ENCODE measurements around the gene HSPA1B.
"Not testable (repeated sequence)": the region's sequence is repeated elsewhere in the genome, so short reads cannot be mapped to it uniquely, and the experiment has no call there.

Gene HSPA1B

DNA sequence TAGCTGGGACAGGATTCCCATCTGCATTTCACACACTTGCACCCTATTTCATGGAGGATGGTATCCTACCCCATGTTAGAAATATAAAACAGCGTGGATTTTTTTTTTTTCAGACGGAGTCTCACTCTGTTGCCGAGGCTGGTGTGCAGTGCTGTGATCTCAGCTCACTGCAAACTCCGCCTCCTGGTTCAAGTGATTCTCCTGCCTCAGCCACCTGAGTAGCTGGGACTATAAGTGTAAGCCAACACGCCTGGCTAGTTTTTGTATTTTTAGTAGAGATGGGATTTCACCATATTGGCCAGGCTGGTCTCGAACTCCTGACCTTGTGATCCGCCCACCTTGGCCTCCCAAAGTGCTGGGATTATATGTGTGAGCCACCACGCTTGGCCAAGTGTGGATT is 30.2 kb downstream of the HSPA1B start:
- not testable (repeated sequence) for DNase-seq (ENCODE audit: low read depth in 2 of 2, low spot score in 1 of 2)

DNA sequence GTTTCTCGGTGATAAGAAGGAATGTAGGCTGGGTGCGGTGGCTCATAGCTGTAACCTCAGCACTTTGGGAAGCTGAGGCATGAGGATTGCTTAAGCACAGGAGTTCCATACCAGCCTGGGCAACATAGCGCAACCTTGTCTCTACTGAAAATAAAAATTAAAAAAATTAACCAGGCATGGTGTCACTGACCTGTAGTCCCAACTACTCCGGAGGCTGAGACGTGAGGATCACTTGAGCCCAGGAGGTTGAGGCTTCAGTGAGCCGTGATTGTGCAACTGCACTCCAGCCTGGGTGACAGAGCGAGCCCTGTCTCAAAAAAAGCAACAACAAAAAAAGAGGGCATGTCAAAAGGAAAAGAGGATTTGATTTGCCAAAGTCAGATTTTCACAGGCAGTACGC is 31.2 kb downstream of the HSPA1B start:
- DNase-seq (ENCODE audit: low read depth in 2 of 2, low spot score in 1 of 2) = no peak

DNA sequence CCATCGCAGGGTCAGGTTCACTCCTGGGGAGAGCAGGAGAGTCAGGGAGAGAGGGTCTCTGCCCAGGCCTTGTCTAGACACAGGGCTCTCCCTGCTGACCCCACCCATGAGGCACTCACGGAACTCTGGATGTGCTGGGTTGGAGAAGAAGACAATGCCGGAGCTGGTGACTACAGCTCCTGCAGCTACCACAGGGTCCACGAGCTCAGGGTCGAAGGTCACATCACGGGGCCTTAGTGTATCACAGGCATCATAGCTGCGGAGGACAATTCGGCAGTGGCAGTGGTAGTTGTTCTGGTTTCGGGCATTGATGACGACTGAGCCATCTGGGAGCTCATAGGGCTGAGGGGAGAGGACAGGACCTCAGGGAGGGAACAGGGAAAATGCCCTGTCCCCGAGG is 32.4 kb downstream of the HSPA1B start:
- no peak for DNase-seq (ENCODE audit: low read depth in 2 of 2, low spot score in 1 of 2)

DNA sequence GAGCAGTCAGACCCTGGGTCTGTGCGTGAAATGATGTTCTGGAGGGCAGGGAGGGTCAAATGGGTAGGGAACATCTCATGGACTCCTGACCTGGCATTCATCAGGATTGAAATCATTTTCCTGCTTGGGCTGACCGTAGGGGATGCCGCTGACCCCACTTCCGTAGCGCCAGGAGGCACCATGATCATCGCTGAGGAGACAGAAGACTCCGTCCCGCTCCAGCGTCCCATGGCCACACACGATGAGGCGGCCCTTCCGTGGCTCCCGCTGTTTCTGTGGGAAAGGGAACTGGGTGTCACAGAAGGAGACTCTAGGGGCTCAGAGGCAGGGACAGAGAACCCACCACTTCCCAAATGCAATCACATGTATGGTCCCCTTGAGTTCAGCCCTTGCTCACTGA is 32.8 kb downstream of the HSPA1B start:
- DNase-seq (ENCODE audit: low read depth in 2 of 2, low spot score in 1 of 2) = no peak

DNA sequence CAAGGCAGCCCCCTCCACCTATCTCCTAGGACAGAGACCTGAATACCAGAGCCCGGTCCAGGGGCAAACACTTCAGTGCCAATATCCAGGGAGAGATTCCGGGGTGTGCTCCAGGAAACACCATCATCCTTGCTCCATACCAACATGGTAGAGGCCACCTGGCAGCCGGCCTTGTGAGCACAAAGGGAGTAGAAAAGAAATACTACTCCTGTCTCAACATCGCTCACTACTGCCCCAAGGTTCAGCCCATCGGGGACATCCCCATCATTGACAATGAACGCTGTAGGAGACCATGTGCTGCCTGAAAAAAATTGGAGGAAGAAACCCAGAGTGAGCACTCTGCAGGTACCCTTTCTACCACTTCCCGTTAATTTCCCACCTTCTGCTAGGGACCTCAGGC is 33.6 kb downstream of the HSPA1B start:
- DNase-seq (ENCODE audit: low read depth in 2 of 2, low spot score in 1 of 2) = no peak

DNA sequence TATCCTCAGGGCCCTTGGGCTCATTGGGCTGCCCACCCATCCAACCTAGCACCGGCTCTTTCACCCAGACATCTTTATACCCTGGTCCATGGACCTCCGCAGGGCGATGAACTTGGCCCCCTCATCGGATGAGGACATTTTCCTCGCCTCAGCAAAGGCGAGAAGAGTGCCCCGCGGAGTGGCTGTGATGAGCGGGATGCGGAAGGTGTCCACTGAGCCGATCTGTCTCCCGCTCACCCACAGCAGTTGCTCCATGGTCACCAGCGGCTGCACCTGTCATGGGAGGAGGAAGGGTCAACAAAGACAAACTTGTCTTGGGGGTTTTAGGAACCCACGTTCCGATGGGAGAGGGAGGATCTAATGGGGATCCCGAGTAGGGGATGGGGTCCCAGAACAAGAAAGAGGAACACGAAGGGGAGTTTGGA is 34.4 kb downstream of the HSPA1B start:
- no peak for DNase-seq (ENCODE audit: low read depth in 2 of 2, low spot score in 1 of 2)

DNA sequence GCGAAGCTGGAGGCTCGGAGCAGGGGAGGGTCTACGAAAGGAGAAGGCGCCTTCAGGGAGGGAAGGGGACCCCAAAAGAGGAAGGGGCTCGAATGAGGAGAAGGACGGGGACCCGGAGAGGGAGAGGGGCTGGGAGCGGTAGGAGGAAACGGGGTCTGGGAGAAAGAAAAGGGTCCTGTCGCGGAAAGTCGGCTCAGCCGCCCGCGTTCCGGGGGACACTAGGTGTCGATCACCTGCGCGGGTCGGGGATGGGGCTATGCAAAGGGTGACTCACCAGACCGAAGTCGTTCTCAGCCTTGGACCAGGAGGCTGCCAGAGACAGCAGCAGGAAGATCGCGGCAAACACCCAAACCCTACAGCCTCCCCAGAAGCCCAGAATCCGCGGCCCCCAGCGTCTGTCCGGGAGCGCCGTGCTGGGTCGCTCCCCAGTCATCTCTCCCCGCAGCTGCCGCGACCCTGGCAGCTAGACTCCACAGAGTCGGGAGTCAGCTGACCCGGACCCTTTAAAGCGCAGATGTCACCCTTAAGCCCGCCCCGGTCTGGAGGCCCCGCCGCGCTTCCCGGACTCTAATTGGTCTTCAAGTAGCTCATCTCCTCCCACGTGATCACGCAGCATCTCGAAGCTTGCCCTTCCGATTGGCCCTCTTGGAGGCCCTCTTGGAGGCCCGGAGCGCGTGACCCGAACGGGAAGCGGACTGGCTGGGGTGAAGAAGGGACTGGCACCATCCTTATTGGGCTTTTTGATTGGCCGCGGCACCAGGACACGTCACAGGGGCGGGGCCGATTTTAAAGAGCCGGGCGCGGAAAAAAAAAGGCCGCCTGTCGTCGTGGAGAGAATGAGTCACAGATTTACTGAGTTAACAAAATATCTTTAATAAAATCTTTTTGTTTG is 35.1 kb downstream of the HSPA1B start, which contains the start of gene NEU1:
Gene NEU1, minus strand, starts transcription at position 478 of the 892 bp plus-strand sequence. Its CDS starts 45 bp downstream, at position 433.
- peak; percentile 95 to 99 for DNase-seq (ENCODE audit: low read depth in 2 of 2, low spot score in 1 of 2)

DNA sequence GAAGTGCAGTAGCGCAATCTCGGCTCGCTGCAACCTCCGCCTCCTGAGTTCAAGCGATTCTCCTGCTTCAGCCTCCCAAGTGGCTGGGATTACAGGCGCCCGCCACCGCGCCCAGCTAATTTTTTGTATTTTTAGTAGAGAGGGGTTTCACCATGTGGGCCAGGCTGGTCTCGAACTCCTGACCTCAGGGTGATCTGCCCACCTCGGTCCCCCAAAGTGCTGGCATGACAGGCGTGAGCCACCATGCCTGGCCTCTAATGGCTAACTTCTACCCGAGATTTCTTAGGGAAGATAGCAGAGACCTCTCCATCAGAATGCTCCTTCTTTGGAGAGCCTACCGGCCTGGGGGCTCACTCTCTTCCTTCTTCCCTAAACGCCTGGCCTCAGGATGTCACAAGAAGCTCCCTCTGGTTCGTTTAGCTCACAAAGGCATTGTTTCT is 36.6 kb downstream of the HSPA1B start:
- not testable (repeated sequence) for DNase-seq (ENCODE audit: low read depth in 2 of 2, low spot score in 1 of 2)

DNA sequence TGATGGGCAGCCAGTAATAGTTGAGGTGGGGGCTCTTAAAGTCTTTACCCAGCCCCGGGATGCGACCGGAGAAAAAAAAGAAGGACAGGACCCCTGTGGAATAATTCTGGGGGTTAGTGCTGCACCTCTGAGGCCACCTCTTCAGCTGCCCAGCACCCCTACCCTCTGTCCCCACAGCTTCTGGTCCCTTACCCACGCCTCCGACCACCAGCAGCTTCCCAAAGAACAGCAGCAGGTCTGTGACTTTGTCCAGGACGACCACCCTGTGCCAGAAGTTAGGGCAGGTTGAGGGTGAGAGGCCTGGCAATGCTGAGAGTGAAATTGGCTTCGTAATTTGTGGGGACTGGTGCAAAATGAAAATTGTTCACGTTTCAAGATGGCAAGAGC is 37.3 kb downstream of the HSPA1B start:
- no peak for DNase-seq (ENCODE audit: low read depth in 2 of 2, low spot score in 1 of 2)

DNA sequence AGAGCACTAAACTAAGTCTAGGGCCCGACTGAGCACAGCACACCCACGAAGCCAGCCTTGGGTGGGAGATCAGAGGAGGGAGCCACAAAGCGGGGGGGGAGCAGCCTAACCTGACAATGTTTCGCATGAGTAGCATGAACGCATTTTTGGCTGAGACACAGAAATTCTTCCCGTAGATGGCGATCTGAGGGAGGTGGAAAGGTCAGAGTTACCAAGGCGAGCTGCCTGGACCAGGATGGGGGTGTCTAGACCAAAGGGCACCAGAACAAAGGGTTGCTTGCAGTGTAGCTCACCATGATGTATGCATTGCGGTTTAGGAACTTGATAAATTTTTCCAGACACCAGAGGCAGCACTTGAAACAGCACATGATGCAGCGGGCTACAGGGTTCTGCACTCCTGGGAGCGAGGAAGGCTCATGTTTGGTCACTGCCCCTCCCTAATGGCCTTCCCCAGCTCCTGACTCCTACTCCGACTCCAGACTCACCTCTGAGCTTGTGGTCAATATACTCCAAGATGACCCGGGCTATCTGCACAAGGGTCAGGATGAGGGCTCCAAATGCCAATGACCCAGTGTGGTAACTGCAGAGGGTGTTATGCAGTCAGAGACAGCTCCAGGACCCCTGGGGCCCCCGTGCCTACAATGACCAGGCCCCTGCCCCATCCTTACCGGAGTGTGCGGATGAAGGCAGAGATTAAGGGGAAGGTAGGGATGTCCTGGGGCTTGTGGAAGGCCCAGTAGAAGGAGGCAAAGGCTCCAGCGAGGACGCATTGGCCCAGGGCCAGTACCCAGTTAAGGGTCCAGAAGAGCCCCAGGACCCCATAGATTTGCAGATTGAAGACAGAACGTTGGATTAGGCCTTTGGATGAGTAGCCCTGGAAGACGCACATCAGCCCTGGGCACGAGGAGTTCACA is 37.9 kb downstream of the HSPA1B start:
- DNase-seq (ENCODE audit: low read depth in 2 of 2, low spot score in 1 of 2) = no peak

DNA sequence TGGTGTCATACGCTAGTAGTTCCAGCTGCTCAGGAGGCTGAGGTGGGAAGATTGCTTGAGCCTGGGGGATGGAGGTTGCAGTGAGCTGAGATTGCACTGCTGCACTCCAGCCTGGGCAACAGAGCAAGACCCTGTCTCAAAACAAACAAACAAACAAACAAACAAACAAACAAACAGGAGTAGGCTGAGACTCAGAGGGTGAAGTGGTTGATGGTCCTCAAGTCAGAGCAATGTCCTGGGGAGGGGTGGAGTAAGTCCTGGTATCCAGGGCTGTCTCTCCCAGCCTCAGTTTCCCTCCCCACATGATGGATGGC is 41.1 kb downstream of the HSPA1B start:
- DNase-seq (ENCODE audit: low read depth in 2 of 2, low spot score in 1 of 2) = not testable (repeated sequence)

DNA sequence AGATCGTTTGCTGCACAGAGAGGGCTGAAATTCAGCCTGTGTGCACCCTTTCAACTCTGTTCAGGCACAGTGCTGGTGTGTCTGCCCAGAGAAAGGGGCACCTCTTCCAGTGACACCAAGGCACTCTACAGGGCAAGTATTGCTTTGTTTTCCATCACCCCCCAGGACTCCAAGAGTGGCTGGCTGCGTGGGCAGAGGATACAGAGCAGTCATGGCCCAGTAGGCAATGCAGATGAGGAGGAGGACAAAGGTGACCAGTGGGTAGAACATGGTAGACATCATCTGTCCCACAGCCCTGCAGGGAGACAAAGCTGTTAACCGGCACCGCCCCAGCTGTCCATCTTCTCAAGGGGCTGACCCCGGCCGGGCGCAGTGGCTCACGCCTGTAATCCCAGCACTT is 41.8 kb downstream of the HSPA1B start:
- DNase-seq (ENCODE audit: low read depth in 2 of 2, low spot score in 1 of 2) = no peak

DNA sequence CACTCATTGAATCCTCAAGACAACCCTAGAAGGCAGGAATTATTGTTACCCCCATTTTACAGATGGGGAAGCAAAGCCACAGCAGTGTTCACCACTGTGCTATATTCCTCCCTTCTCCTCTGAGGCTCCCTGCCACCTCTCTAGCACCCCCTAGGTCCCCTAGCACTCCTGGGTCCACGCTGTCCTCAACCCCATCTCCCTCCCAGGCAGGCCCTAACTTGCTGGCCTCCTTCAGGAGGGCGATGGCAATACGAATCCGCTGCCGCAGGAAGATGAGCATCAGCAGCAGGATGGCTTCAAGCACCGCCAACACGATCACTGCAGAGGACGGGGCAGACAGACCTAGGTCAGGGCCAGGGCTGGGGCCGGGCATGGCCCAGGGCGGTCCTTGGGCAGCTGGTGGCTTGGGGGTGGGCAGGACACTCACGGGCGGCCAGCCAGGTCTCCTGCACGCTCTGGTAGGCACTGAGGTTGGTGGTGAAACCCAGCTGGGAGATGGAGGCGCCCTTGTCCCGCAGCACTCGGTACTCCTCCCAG is 42.9 kb downstream of the HSPA1B start:
- no peak for DNase-seq (ENCODE audit: low read depth in 2 of 2, low spot score in 1 of 2)

DNA sequence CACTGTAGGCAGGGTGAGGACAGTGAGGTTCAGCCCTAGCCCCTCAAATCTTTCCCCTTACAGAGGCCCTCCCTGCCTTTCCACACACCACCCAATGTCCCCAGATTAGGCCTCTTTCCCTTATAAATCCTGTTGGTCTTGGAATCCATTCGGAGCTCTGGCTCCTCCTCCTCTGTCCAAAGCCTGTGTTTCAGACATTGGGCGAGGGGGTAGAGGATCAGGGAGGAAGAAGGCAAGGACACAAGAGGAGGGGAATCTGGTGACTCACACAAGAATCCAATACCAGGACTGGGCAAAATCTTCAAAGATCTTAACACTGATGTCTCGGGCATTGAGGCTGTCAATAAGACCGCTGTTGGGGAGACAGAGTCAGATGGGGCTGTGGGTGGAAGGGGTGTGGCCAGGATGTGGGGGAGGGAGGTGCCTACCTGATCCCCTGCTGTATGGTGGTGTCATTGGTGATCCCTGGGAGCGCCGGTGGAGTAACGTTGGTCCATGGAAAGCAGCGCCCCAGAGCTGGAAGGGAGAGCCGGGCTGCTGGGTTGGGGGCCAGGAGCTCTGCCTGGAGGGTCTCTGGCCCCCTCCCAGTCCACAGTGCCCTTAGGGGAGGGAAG is 43.6 kb downstream of the HSPA1B start:
- no peak for DNase-seq (ENCODE audit: low read depth in 2 of 2, low spot score in 1 of 2)

DNA sequence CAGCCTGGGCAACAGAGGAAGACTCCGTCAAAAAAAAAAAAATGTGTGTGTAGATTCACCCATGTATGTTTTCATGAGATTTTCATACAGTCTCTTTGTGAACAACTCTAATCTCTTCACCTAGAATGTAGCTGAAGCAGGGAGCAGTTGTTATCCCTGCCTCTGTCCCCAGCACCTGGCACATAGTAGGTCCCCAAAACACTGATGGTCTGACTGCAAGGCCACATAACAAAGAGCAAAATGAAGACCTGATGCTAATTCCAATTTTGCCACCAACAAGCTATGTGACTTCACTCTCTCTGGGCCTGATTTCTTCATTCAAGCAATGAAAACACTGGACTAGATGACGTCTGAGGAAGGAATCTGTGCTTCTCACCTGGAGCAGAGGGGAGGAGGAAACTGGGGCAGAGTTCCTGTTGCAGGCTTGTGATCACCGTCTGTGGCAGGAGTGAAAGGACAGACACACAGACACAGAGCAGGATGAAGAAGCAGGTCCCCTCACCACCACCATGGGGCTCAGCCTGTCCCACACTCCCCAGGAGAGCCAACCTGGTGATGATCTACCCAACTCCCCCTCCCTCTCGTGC is 46.6 kb downstream of the HSPA1B start:
- DNase-seq (ENCODE audit: low read depth in 2 of 2, low spot score in 1 of 2) = no peak

DNA sequence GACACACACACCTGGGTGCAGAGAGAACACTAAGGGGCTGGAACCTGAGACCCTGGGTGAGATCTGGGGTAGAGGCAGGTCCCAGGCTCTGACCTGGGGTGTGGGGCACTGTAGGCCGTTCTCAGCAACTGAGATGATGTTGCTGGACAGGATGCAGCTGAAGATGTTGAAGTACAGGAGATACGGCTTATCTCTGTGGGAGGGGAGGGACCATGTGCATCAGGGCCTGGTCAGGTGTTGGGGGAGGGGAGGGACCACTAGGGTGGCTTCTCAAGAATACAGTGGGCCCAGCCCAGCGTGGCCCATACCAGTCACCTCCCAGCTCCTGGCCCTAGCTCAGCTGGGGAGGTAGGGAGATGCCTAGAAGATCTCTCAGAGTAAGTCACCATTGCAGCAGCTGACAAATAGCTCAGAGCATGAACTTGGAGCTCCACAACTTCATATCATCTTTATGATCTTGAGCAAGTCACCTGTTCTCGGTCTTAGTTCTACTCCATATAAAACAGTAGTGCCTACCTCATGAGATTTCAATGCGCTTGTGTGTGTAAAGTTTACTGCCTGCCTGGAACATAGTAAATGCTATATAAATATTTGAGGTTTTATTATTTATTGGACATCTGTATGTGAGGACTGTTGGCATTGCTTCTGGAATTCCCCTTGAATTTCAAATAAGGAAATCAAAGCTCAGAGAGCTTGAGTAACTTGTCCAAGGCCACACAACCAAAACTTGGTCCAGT is 47.5 kb downstream of the HSPA1B start:
- DNase-seq (ENCODE audit: low read depth in 2 of 2, low spot score in 1 of 2) = no peak

DNA sequence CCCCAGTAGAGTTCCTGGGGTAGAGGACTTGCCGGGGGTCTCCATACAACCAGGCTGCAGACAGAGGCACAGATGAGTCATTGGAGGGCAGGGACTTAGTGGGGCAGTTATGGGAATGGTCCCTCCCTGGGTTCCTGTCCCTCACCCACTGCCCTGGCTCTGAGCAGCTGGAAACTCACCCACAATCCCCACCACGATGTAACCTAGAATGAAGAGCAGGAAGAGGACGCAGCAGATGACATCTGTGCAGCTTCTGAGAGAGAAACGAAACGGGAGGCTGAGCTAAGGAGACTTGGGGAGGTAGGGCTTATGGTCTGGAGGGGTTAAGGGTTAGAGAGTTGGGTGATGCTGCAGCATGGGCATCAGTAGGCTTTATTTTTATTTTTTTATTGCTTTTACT is 48.3 kb downstream of the HSPA1B start:
- DNase-seq (ENCODE audit: low read depth in 2 of 2, low spot score in 1 of 2) = no peak

DNA sequence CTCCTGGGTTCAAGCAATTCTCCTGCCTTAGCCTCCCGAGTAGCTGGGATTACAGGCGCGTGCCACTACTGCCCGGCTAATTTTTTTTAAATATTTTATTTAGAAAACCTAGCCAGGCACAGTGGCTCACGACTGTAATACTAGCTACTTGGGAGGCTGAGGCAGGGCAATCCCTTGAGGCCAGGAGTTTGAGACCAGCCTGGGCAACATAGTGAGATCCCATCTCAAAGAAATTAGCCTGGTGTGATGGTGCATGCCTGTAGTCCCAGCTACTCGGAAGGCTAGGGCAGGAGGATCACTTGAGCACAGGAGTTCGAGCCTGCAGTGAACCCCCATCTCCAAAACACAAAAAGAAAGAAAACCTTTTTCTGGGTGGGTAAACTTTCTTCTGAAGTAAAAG is 48.8 kb downstream of the HSPA1B start:
- DNase-seq (ENCODE audit: low read depth in 2 of 2, low spot score in 1 of 2) = no peak

DNA sequence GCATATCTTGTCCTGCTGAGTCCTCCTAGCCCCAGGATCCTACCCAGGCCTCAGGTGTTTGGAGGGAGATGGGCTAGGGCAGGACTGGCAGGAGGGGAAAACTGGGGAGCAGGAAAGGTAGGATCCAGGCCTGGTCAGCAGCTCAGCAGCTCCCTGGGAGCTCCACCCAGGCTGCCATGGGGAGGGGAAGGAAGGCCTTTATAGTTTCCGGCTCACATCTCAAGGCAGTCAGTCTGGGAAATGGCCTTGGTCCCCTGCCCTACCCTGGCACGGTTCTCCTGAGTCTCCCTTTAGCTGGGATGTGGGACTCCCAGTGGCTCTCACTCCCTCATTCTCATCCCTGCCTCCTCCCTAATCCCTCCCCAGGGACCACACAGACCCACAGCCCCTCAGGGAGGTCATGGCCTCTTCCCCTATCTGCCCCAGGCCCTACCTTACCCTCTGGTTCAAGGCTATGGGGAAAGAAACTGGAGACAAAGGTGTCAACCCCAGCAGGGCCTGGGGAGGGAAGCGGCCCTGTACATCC is 49.6 kb downstream of the HSPA1B start:
- DNase-seq (ENCODE audit: low read depth in 2 of 2, low spot score in 1 of 2) = no peak

DNA sequence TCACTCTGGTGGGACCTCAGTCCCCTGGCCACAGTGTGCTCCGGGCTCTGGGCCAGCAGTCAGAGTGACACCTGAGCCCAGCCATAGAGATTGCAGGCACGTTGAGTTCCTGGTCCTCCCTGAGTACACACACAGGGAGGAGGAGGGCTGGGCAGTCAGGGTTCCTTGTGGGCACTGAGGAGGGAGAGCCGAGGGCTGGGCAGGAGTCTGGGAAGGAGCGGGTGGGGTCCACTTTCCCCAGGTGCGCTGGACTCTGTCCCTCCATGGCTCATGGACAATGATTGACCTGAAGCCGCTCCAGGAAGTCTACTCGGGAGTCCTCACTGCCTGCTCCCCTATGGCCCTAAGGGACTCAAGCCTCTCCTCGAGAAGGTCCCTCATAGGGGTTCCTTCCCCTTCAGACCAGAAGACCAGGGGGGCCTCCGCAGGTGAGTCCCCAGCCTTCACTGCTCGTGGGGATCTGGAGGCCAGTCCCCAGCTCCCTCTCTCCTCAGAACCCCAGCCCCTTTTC is 50.2 kb downstream of the HSPA1B start:
- no peak for DNase-seq (ENCODE audit: low read depth in 2 of 2, low spot score in 1 of 2)
